A549 (cell line): ENCODE data around the gene RHOJ. TPM values are rescaled to one million over a fixed set of nuclear protein-coding genes. Genes with fewer than 3 reads are reported as not detected.

Experiments used
- ATAC-seq, 2 experiments: fragments of 200-7000 bp in 1 of 2; fragments of >200 bp in 1 of 2; cut with Nextera tagmentation in 1 of 2; cut with Tn5 transposase in 1 of 2; 3 replicates each; pipeline versions ENCODE4 v1.8.0 to v1.9.1; 2018 to 2020; ENCODE audit warnings: mild to moderate bottlenecking in 1 of 2, moderate library complexity in 1 of 2
- CTCF ChIA-PET: fragments of 300-600 bp; sonication (Branson Sonifier 250); formaldehyde crosslinking; extraction: SDS; loops from one replicate; lab custom pipeline; 2021; ENCODE audit warnings: antibody characterized with exemption, inconsistent platforms; lab: Yijun Ruan, JAX
- POLR2A ChIA-PET: fragments of 350-600 bp; formaldehyde crosslinking; extraction: SDS; loops from one replicate; lab custom pipeline; 2021; ENCODE audit warnings: antibody characterized with exemption, inconsistent platforms; lab: Yijun Ruan, JAX
- DNase-seq, 2 experiments: peaks; one replicate each; pipeline versions ENCODE4 v3.0.0 to v3.0.0-alpha.2; 2011 to 2016; ENCODE audit warnings: low read depth in 1 of 2, low spot score in 1 of 2
- FAIRE-seq: peaks from 2 replicates; lab custom pipeline; 2011; peaks lifted over from hg19 to GRCh38; lab: Jason Lieb, UNC
- H3K27ac ChIP-seq, 2 experiments: fragments of >200 bp; sonication (Bioruptor Twin); formaldehyde crosslinking; 3 replicates each; pipeline ENCODE4 v1.5.1; 2016 to 2017
- H3K4me1 ChIP-seq: fragments of >200 bp; sonication (Bioruptor Twin); formaldehyde crosslinking; 3 replicates; pipeline ENCODE4 v1.6.1; 2016
- H3K4me2 ChIP-seq: fragments of >200 bp; sonication (Bioruptor Twin); formaldehyde crosslinking; 3 replicates; pipeline ENCODE4 v1.6.1; 2016
- H3K4me3 ChIP-seq: fragments of >200 bp; sonication (Bioruptor Twin); formaldehyde crosslinking; 3 replicates; pipeline ENCODE4 v1.5.1; 2016
- H3K9me3 ChIP-seq: fragments of >200 bp; sonication (Bioruptor Twin); formaldehyde crosslinking; 3 replicates; pipeline ENCODE4 v1.6.1; 2016
- CEBPB ChIP-seq, 2 experiments: fragments of >200 bp in 1 of 2; sonication (Bioruptor Twin) in 1 of 2; formaldehyde crosslinking in 1 of 2; IDR thresholded peaks; 2 replicates each; pipeline ENCODE4 v1.6.1; 2012 to 2016
- EHF ChIP-seq: fragments of 250-450 bp; sonication (Bioruptor Pico); IDR thresholded peaks from 2 replicates; pipeline ENCODE4 v1.5.0; 2020; ENCODE audit warnings: mild to moderate bottlenecking
- EP300 ChIP-seq, 2 experiments: fragments of >200 bp; sonication (Bioruptor Twin); formaldehyde crosslinking; IDR thresholded peaks; 2 replicates in 1 of 2; 3 replicates in 1 of 2; pipeline ENCODE4 v1.6.1; 2016 to 2017
- FOSB ChIP-seq: fragments of 250-450 bp; sonication (Bioruptor Pico); IDR thresholded peaks from 2 replicates; pipeline ENCODE4 v1.5.0; 2020; ENCODE audit warnings: mild to moderate bottlenecking, moderate library complexity
- FOXS1 ChIP-seq: fragments of 250-450 bp; sonication (Bioruptor Pico); IDR thresholded peaks from 2 replicates; pipeline ENCODE4 v1.5.0; 2020; ENCODE audit warnings: mild to moderate bottlenecking, moderate library complexity
- GATA3 ChIP-seq: IDR thresholded peaks from 2 replicates; pipeline ENCODE4 v1.6.1; 2012; ENCODE audit warnings: borderline replicate concordance
- HOXB5 ChIP-seq: fragments of 250-450 bp; sonication (Bioruptor Pico); IDR thresholded peaks from 2 replicates; pipeline ENCODE4 v1.5.0; 2020; ENCODE audit warnings: mild to moderate bottlenecking, moderate library complexity
- JUNB ChIP-seq: fragments of >200 bp; sonication (Bioruptor Twin); formaldehyde crosslinking; IDR thresholded peaks from 2 replicates; pipeline ENCODE4 v1.6.1; 2016
- KDM1A ChIP-seq: fragments of 200-600 bp; sonication (generic); IDR thresholded peaks from 2 replicates; pipeline ENCODE4 v1.6.1; 2016; ENCODE audit warnings: low read depth, mild to moderate bottlenecking
- KDM5A ChIP-seq: fragments of 200-600 bp; sonication (generic); IDR thresholded peaks from 2 replicates; pipeline ENCODE4 v1.6.1; 2016; ENCODE audit warnings: antibody characterized with exemption, mild to moderate bottlenecking
- NFE2L2 ChIP-seq: fragments of 150-350 bp; conservative IDR thresholded peaks from 2 replicates; pipeline ENCODE4 v1.6.1; 2014; ENCODE audit warnings: low read length
- PHF8 ChIP-seq: fragments of 200-600 bp; sonication (generic); IDR thresholded peaks from 2 replicates; pipeline ENCODE4 v1.6.1; 2016; ENCODE audit warnings: low read depth, mild to moderate bottlenecking, antibody characterized with exemption, moderate library complexity, borderline replicate concordance
- RAD21 ChIP-seq, 2 experiments: fragments of >200 bp in 1 of 2; sonication (Bioruptor Twin) in 1 of 2; formaldehyde crosslinking in 1 of 2; IDR thresholded peaks in 1 of 2; conservative IDR thresholded peaks in 1 of 2; 2 replicates in 1 of 2; 3 replicates in 1 of 2; pipeline ENCODE4 v1.6.1; 2012 to 2018; ENCODE audit warnings: inconsistent platforms in 1 of 2
- RCOR1 ChIP-seq: fragments of 150-350 bp; IDR thresholded peaks from 2 replicates; pipeline ENCODE4 v1.6.1; 2014; ENCODE audit warnings: antibody characterized with exemption, low read length, low read depth
- SMC3 ChIP-seq: fragments of >200 bp; sonication (Bioruptor Twin); formaldehyde crosslinking; IDR thresholded peaks from 3 replicates; pipeline ENCODE4 v1.6.1; 2018; ENCODE audit warnings: inconsistent platforms
- TP53 ChIP-seq: fragments of 250-450 bp; sonication (Bioruptor Pico); IDR thresholded peaks from 2 replicates; pipeline ENCODE4 v1.5.0; 2021; ENCODE audit warnings: mild to moderate bottlenecking, moderate library complexity
- ZFP36 ChIP-seq: fragments of 450-650 bp; IDR thresholded peaks from 2 replicates; pipeline ENCODE4 v1.6.1; 2014; ENCODE audit warnings: borderline replicate concordance; ENCODE audit not compliant: partially characterized antibody
- WGBS: methylation state at CpG from one replicate; pipeline ENCODE4 v1.1.6; 2017; ENCODE audit errors: missing lambda C conversion rate; 5-methylcytosine and 5-hydroxymethylcytosine counted together
- polyA plus RNA-seq, 4 experiments: library from polyadenylated mRNA; depleted of rRNA in 3 of 4; stranded (reverse); fragments of >200 nt; fragmentation: RNase III in 1 of 4; extraction: RNeasy Plus Mini Kit Qiagen cat#74134 plus additional on column Dnase treatment in 1 of 4; gene quantifications; 2 replicates in 3 of 4; 3 replicates in 1 of 4; pipeline ENCODE4 v1.2.3, GENCODE V29; 2011 to 2017
- TF ChIP-seq, protein P1 (sequence below): IDR thresholded peaks from 2 replicates; pipeline ENCODE4 v1.6.1; 2012
- TF ChIP-seq, protein P2 (sequence below): fragments of >200 bp; sonication (Bioruptor Twin); formaldehyde crosslinking; IDR thresholded peaks from 3 replicates; pipeline ENCODE4 v1.5.1; 2016
- TF ChIP-seq, protein P3 (sequence below): fragments of 200-600 bp; sonication (generic); IDR thresholded peaks from 2 replicates; pipeline ENCODE4 v1.6.1; 2016; ENCODE audit warnings: antibody characterized with exemption, mild to moderate bottlenecking, moderate library complexity
- TF ChIP-seq, protein P4 (sequence below): fragments of >200 bp; sonication (Bioruptor Twin); formaldehyde crosslinking; IDR thresholded peaks from 3 replicates; pipeline ENCODE4 v1.6.1; 2016
- TF ChIP-seq, protein P5 (sequence below): IDR thresholded peaks from 2 replicates; pipeline ENCODE4 v1.6.1; 2012; ENCODE audit warnings: low read depth, borderline replicate concordance
- TF ChIP-seq, protein P6 (sequence below): IDR thresholded peaks from 2 replicates; pipeline ENCODE4 v1.6.1; 2012

RHOJ gene
- polyA plus RNA-seq, 2 of the 4 experiments (the other 2 are of a cell fraction), result not detected

DNA sequence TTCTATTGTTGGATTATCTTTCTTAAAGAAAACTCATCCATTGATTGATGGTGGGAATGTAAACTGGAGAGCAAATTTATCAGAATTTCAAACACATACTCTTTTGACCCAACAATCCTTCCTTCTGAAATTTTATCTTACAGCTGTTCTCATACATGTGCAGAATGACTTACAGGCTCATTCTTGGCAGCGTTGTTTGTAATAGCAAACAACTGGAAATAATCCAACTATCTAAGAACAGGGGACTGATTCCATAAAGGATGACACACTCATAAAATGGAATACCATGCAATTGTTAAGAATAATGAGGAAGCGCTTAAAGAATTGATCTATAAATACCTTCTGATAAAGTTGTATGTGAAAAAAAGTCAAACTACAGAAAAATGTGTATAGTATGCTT lies 24.0 kb downstream of the RHOJ start (continued):
- TF ChIP-seq, protein P1, sequence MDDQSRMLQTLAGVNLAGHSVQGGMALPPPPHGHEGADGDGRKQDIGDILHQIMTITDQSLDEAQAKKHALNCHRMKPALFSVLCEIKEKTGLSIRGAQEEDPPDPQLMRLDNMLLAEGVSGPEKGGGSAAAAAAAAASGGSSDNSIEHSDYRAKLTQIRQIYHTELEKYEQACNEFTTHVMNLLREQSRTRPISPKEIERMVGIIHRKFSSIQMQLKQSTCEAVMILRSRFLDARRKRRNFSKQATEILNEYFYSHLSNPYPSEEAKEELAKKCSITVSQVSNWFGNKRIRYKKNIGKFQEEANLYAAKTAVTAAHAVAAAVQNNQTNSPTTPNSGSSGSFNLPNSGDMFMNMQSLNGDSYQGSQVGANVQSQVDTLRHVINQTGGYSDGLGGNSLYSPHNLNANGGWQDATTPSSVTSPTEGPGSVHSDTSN, result no peak
- TF ChIP-seq, protein P2, sequence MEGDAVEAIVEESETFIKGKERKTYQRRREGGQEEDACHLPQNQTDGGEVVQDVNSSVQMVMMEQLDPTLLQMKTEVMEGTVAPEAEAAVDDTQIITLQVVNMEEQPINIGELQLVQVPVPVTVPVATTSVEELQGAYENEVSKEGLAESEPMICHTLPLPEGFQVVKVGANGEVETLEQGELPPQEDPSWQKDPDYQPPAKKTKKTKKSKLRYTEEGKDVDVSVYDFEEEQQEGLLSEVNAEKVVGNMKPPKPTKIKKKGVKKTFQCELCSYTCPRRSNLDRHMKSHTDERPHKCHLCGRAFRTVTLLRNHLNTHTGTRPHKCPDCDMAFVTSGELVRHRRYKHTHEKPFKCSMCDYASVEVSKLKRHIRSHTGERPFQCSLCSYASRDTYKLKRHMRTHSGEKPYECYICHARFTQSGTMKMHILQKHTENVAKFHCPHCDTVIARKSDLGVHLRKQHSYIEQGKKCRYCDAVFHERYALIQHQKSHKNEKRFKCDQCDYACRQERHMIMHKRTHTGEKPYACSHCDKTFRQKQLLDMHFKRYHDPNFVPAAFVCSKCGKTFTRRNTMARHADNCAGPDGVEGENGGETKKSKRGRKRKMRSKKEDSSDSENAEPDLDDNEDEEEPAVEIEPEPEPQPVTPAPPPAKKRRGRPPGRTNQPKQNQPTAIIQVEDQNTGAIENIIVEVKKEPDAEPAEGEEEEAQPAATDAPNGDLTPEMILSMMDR, result no peak
- TF ChIP-seq EHF (CRISPR knock-in tag) (no peak), FOSB (no peak)
- TF ChIP-seq, protein P3, sequence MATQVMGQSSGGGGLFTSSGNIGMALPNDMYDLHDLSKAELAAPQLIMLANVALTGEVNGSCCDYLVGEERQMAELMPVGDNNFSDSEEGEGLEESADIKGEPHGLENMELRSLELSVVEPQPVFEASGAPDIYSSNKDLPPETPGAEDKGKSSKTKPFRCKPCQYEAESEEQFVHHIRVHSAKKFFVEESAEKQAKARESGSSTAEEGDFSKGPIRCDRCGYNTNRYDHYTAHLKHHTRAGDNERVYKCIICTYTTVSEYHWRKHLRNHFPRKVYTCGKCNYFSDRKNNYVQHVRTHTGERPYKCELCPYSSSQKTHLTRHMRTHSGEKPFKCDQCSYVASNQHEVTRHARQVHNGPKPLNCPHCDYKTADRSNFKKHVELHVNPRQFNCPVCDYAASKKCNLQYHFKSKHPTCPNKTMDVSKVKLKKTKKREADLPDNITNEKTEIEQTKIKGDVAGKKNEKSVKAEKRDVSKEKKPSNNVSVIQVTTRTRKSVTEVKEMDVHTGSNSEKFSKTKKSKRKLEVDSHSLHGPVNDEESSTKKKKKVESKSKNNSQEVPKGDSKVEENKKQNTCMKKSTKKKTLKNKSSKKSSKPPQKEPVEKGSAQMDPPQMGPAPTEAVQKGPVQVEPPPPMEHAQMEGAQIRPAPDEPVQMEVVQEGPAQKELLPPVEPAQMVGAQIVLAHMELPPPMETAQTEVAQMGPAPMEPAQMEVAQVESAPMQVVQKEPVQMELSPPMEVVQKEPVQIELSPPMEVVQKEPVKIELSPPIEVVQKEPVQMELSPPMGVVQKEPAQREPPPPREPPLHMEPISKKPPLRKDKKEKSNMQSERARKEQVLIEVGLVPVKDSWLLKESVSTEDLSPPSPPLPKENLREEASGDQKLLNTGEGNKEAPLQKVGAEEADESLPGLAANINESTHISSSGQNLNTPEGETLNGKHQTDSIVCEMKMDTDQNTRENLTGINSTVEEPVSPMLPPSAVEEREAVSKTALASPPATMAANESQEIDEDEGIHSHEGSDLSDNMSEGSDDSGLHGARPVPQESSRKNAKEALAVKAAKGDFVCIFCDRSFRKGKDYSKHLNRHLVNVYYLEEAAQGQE, result no peak

DNA sequence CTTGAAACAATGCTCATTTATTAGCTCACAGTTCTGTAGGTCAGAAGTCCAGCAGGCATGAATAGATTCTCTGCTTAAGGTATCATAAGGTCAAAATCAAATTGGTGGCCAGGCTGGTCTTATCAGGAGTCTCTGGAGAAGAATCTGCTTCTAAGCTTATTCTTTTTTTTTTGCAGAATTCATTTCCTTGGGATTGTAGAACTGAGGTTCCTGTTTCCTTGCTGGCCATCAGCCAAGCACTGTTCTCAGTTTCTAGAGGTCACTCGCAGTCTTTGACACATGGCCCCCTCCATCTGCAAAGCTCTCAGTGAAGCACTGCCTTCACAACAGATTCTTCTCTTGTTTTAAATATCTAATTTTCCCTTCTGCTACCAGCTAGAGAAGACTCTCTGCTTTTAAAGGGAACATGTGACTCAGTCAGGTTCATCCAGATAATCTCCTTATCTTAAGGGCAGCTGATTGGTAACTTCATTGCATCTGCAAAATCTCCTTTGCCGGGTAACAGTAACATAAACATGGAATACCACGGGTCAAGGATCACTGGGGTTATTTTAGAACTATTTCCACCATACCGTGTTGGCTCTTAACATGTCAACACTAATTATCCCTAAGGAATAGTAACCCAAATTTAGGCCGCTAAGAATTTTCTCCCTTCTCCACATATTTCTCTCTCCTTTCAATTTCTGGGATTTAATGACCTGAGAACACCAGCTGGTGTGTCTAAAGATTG lies 25.3 kb downstream of the RHOJ start:
- no peaks in the 10 kb centered on the region for H3K9me3 ChIP-seq
- TF ChIP-seq FOXS1 (CRISPR knock-in tag) (no peak), TP53 (no peak)
- H3K4me2 ChIP-seq, result no peak overlapping the region
- H3K27ac ChIP-seq, result no peak overlapping the region
- CTCF ChIA-PET, result no interaction called here
- WGBS, result 26% methylated on average over 5 of the region's 5 CpGs
- POLR2A ChIA-PET, result no interaction called here
- FAIRE-seq, result no peak
- no peak overlapping the region for H3K4me3 ChIP-seq
- no peak for ATAC-seq
- DNase-seq, result no peak
- H3K4me1 ChIP-seq, result no peaks in the 10 kb centered on the region

DNA sequence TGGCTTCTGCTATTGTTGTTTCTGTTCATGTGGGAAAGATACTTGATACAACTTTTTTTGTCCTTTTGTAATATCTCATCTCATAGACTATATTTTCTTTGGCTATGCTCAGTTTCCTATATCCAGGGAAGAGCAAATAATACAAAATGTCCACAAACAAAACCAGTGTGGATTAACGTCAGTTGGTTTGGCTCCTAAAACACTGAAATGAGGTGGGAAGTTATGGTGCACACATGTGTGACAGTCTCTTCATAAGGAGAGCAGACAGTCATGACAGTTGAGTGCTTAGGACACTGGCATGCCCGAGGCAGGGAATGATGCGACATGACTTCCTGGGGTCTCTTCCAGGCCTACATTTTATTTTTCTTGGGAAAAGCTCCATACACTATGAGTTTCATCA lies 27.5 kb downstream of the RHOJ start:
- H3K4me1 ChIP-seq, result no peaks in the 10 kb centered on the region
- no peak overlapping the region for H3K4me2 ChIP-seq
- ChIA-PET POLR2A (no interaction called here), CTCF (interaction anchor here (0.9 kb wide), 1 partner anchor 1069 kb away, joined by 3 read pairs; no protein-coding TSS in a partner anchor)
- no peak for DNase-seq
- no peak overlapping the region for H3K4me3 ChIP-seq
- 6% methylated on average over 3 of the region's 3 CpGs for WGBS
- TF ChIP-seq NFE2L2, result no peak
- no peak for TF ChIP-seq FOSB
- TF ChIP-seq, protein P4, sequence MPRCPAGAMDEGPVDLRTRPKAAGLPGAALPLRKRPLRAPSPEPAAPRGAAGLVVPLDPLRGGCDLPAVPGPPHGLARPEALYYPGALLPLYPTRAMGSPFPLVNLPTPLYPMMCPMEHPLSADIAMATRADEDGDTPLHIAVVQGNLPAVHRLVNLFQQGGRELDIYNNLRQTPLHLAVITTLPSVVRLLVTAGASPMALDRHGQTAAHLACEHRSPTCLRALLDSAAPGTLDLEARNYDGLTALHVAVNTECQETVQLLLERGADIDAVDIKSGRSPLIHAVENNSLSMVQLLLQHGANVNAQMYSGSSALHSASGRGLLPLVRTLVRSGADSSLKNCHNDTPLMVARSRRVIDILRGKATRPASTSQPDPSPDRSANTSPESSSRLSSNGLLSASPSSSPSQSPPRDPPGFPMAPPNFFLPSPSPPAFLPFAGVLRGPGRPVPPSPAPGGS, result no peak
- TF ChIP-seq, protein P1, result no peak
- TF ChIP-seq JUNB, result no peak
- no peak for TF ChIP-seq CEBPB (IDR thresholded peaks at IDR 0.05)
- TF ChIP-seq, protein P5, sequence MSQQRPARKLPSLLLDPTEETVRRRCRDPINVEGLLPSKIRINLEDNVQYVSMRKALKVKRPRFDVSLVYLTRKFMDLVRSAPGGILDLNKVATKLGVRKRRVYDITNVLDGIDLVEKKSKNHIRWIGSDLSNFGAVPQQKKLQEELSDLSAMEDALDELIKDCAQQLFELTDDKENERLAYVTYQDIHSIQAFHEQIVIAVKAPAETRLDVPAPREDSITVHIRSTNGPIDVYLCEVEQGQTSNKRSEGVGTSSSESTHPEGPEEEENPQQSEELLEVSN, result no peak
- TF ChIP-seq HOXB5, result no peak
- no peak for TF ChIP-seq GATA3
- TF ChIP-seq ZFP36, result no peak
- no peak for TF ChIP-seq RCOR1
- TF ChIP-seq KDM5A, result no peak
- TF ChIP-seq RAD21 (conservative IDR thresholded peaks at IDR 0.05 in 1 of 2, IDR thresholded peaks at IDR 0.05 in 1 of 2), result no peak
- no peak for TF ChIP-seq SMC3
- TF ChIP-seq, protein P6, sequence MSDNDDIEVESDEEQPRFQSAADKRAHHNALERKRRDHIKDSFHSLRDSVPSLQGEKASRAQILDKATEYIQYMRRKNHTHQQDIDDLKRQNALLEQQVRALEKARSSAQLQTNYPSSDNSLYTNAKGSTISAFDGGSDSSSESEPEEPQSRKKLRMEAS, result no peak
- no peak for TF ChIP-seq KDM1A
- TF ChIP-seq EP300 (IDR thresholded peaks at IDR 0.05), result no peak
- TF ChIP-seq PHF8, result no peak
- no peak for FAIRE-seq
- H3K9me3 ChIP-seq, result no peaks in the 10 kb centered on the region
- no peak overlapping the region for H3K27ac ChIP-seq
- no peak for ATAC-seq
